CD4-positive, alpha-beta T cell treated with Interleukin-4 for 1 hour (primary cell): ENCODE measurements around the gene MIOS.
"Not testable (repeated sequence)": the region's sequence is repeated elsewhere in the genome, so short reads cannot be mapped to it uniquely, and the experiment has no call there.

Experiments
- DNase-seq, 2 donors: peaks; one replicate each; pipeline ENCODE4 v3.0.0-alpha.2; 2020 to 2022

MIOS gene

DNA sequence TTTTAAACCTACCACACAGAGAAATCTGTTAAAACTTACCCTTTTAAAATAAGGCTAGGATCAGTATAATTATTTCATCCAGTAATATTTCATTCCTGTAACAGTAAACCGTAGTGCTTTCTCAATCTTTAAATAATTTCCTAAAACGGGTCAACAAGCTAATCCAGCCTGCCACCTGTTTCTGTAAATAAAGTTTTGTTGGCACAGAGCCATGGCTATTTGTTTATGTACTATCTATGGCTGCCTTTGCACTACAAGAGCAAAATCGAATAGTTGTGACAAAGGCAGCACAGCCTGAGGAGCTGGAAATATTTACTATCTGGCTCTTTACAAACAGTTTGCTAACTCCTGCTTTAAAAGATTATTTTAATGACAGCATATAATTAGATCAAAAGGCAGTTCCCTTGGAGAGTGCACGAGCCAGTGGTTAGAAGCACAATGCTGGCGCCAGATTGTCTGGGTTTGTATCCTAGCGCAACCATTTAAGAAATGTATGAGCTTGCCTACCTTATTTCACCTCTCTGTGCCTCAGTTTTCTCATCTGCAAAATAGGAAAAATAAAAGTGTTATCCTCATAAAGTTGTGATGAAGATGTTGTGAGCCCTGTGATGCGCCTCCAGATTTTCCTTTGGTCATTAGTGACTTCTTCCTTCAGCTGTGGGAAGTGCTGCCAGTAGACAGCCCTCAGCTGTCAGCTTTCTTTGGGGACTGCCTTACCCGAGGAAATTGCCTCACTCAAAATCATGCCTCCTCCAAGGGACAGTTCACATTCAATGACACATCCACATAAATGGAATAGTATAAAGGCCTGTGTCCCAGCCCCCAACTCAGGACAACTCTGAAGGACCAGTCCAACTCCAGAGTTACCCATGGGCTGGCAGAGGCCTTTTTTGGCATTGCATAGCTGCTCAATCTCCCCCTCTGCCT lies 11.8 kb upstream of the MIOS start:
- no peak for DNase-seq

DNA sequence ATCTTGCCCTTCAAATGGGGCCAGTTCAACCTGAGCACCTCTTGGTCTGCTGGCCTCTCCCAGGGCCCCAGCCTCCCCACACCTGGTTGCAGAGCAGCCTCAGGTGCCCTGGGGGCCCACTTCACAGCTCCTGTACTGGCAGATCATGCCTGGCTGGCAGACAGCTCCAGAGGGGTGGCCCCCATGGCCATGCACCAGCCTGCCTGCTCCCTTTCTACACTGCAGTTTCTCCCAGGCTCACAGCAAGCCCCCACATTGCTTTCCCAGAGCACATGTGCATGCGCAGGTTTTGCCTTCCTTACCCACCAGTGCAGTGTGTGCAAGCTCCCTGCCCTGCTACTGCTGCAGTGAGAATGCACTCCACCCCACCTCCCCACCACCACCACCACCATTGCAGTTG lies 9.8 kb upstream of the MIOS start:
- DNase-seq: no peak

DNA sequence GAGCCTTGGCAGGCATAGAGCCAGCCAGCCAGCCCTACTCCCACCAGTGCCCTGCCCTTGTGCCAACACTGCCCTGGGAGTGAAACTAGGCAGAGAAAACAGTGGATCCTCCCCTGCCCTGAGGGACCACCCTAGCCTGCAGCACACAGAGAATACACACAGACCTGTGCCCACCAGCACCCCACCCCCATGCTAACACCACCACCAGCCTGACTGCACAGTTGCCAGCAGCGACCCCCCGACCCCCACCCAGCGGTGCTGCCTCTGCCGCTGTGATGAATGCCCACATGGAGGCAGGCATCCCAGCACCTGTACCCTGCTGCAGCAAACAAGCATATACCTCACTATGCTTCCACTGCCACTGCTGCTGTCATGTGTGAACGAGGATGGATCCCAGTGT lies 9.4 kb upstream of the MIOS start:
- DNase-seq: no peak

DNA sequence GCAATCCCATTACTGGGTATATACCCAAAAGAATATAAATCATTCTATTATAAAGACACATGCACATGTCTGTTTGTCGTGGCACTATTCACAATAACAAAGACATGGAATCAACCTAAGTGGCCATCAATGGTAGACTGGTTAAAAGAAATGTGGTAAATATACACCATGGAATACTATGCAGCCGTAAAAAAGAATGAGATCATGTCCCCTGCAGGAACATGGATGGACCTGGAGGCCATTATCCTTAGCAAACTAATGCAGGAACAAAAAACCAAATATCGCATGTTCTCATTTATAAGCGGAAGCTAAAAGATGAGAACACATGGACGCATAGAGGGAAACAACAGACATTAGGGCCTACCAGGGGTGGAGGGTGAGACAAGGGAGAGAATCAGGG lies 5.1 kb upstream of the MIOS start:
- DNase-seq: not testable (repeated sequence)

DNA sequence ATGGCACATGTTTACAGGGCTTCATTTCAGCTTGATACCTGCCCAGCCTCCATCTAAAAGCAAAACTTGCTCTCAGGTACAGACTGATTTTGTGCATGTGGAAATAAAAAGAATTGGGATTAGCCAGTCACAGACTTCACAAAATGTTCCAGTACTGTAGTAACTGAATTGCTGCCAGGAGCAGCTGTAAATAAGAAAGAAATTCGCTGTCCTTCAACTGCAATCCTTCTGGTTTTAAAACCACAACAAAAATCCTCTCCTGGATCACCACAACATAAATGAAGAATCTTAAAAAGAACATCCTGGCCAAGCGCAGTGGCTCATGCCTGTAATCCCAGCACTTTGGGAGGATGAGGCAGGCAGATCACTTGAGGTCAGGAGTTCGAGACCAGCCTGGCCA lies 3.9 kb upstream of the MIOS start:
- no peak for DNase-seq

DNA sequence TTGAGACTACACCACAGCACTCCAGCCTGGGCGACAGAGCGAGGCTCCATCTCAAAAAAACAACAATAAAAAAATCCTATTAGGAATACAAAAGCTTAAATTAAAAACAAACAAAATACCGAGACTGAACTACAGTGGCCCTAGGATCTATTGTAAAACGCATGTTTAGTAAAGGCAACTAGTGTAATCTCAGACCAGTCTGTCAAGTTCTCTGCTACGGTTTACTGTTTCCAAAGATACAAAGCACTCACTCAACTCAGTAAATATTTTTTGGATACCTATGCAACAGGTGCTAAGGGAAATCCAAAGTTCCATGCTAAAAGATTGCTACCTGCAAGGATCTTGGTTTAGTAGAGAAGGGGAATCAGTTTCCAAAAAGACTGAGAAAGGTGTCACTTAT lies 3.4 kb upstream of the MIOS start:
- no peak for DNase-seq

DNA sequence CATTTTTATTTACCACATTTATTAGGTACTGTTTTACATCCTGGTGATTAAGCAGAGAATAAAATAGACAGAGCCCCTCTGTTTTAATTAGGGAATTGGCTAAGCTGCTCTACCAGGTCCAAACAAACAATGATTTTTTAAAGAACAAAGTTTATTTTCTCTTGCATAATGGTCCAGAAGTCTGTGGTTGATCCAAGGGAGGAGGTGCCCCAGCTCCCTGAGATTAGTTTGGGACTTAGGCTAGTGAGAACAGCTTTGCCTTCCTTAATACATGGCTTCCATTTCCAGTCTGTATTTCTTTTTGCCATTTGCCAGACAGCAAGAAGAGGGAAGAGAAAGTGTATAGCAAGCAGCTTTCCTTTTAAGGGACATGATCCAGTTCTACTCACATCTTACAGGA lies 2.9 kb upstream of the MIOS start:
- no peak for DNase-seq

DNA sequence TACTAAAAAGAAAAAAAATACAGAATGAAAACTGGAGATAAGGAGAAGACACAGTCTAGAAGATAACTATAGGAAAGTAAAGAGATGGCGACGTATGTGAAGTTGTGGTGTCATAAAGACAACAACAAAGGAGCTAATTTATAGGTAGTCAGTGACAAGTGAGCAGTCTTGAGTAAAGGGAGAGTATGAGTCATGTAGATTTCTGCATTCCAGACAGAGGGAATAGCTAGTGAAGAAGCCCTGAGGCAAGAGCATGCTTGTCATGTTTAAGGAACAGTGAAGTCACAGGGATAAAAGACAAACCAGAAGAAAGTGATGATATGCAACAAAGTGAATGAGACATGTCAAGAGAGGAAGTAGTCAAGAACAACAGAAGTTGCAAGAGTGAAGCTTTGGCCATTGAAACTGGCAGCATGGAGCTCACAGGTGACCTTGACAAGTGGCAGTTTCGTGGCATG lies 2.3 kb upstream of the MIOS start:
- DNase-seq: no peak

DNA sequence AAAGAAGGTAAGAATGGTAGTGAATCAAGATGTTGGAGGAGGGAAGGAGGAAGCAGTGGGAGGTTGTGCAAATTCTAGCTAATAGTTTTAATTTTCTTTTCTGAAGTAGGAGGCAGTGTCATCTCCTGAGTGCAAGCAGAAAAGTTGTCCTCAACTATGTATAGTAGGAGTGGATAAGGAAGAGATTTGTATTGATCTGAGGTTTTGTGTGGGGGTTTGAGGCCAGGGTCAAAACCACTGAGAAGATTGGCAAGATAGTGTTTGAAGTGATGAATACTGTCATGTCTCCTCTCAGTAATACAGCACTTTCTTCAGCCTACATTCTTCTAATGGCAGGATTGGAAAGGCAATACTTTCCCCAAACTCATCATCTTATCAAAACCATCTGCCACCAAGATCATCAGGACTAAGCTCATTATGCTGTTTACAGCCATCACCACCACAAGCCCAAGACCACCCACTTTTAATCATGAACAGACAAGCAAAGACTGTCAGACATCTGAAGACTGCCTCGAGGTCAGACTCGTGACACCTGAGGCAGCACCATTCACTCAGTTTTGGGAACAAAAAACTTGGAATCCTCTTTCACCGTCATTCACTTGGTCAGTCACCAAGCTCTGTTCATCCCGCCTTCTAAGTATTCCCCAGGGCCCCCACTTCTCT lies 1.5 kb upstream of the MIOS start:
- no peak for DNase-seq

DNA sequence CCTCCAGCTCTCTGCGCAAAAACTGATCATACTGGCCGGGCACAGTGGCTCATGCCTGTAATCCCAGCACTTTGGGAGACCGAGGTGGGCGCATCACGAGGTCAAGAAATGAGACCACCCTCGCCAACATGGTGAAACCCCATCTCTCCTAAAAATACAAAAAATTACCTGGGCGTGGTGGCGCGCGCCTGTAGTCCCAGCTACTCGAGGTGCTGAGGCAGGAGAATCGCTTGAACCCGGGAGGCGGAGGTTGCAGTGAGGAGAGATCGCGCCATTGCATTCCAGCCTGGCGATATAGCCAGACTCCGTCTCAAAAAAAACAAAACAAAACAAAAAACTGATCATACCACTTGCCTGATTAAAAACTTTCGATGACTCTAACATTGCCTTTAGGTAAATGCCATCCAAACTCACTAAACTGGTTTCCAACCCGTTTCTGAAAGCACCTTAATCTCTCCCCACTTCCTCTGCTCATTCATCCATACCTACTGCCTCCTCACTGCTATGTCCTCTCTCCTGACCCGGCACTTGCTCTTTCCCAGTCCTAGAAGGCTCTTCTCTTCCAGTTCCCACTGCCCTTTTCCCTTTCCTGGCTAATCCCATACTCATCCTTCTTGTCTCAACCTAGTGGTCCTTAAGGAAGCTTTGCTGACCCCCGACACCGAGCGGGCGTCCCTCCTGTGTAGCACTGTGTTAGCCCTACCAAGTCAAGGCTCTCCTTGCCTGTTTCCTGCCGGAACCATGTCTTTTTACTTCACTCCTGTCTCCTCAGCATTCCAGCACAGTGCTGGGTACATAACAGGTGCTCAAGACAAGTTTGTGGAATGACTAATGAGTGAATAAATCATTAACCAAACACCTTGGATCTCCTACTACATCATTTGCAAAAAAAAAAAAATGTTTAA lies 686 bp upstream of the MIOS start:
- no peak for DNase-seq

DNA sequence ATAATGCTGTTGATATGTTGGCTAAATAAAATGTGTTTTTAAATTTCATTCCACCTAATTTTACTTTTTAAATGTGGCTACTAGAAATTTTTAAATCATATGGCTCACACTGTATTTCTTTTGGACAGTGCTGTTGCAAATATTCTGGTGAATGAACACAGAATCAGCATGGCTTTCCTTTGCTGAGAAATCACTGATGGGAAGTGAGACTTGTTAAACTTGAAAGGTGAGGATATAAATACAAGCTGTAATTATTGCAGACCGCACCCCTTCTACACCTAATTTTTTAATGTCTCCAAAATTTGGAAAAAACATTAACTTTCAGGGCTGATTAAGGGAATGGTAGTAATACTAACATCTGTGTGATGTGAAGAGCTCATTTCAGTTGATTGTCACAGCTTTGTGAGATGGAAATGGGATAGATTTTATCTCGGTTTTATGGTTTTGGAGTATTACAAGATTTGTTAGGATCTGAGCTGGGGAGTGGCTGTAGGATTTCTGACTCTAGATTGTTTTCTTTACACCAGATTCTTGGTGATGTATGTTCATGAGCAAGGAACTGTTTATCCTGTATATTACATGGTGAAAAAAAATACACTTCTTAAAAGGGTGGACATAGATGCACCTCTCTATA lies 1.3 kb downstream of the MIOS start:
- no peak for DNase-seq

DNA sequence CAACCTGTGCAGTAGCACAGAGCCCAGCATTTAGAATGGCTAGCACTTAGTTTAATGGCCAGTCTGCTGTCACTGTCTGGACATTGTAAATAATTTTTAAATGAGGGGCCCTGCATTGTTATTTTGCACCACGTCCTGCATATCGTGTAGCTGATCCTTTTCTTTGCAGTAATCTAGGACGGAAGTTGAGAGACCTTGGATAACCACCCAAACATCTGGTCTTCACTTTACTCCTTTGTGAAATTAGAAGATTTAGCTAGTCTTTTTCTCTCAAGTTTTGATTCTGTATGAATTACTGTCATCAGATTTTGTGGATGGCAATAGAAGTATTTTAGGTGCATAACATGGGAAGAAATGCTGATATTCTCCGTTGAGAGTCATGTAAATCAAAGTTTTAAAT lies 1.9 kb downstream of the MIOS start:
- DNase-seq: no peak

DNA sequence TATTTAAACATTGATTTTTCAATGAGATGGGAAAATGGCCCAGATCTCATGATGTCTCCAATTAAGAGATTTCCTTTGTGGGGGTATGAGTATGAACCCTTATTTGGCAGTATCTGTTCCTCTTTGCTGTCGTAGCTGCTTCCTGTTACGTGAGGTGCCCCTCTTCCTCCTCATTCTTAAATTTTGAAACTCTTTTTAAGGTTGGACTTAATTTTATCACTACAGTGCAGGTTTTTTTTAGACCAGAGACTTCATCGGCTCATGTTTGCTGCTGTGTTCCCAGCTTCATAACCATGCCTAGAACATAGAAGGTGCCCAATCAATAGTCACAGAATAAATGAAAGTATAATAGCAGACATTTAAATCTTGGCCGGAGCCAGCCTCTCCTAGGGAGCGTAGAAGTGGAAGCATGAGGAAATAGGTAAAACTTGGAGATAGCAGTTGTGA lies 2.4 kb downstream of the MIOS start:
- DNase-seq: peak; percentile 56 to 61

DNA sequence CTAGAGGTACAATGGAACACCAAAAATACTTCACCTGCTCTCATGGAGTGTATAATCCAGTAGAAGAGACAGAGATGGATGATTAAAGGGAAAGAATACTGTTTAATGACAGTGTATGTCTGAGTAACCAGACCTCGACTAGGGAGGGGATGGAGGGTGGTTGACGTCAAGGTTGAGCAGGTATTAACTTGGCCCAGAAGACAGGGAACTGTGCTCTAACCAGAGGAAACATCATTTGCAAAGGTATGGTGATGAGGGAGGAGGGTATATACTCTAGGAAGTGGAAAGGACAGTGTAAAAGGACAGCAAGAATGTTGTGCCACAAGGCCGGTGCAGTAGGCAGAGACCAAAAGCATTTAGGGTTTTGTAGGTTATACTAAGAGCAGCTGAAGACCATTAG lies 2.9 kb downstream of the MIOS start:
- DNase-seq: no peak

DNA sequence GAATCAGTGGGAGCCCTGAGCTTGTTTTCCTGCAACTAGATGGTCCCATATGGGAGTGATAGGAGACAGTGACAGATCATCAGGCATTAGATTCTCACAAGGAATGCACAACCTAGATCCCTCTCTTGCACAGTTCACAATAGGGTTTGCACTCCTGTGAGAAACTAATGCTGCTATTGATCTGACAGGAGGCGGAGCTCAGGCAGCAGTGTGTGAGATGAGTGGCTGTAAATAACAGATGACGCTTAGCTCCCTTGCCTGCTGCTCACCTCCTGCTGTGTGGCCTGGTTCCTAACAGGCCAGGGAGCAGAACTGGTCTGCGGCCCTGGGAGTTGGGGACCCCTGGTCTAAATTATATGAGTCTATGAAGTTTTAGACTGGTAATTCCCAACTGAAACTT lies 3.9 kb downstream of the MIOS start:
- no peak for DNase-seq

DNA sequence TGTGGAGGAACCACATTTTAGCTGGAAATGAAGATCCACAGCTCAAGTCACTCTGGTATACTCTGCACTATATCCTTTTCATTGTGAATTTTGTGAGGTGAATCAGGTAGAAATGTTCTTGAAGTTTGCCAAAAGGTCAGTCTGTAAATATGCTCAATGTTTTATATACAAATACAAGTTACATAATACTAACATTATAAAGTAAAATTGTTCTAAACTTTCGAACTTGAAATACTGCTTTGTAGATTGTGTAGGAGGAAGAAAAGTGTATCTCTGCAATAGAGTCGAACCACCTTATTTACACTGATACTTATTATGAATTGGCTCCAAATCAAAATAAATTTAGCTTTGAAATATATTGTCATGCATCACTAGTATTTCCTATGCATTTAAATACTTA lies 7.0 kb downstream of the MIOS start:
- DNase-seq: no peak

DNA sequence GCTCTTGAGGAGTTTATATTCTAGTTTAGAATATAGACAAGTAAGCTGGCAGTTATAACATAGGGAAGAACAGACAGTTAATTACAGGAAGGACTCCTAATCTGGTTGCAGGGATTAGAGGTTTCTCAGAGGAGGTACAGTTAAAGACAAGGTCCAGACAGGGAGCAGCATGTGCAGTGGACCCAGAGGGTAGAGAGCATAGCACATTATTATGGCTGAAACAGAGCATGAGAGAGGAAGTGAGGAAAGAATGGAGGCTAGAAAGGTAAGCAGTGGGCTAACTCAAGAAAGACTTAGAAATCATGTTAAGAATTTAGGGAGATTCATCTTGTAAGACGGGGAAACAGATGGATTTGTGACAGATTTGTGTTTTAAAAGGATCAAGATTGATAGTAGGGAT lies 9.7 kb downstream of the MIOS start:
- no peak for DNase-seq

DNA sequence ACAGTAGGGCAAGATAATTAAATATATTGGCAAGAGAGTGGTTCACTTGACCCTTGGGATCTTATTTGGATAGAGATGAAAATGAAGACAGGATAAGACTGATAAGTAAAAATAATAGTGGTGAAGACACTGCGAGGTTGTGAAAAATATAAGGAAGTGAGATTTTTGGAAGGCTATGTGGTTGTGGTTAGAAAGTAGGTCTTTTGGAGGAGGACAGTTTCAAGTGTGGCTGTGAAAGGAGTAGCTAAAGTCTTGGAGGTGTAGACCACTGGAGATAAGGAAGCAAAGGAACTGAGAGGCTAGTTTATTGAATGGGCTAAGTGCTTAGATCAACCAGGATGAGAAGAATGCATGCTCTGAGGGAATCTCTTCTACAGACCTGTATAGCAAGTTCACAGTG lies 11.2 kb downstream of the MIOS start:
- no peak for DNase-seq

DNA sequence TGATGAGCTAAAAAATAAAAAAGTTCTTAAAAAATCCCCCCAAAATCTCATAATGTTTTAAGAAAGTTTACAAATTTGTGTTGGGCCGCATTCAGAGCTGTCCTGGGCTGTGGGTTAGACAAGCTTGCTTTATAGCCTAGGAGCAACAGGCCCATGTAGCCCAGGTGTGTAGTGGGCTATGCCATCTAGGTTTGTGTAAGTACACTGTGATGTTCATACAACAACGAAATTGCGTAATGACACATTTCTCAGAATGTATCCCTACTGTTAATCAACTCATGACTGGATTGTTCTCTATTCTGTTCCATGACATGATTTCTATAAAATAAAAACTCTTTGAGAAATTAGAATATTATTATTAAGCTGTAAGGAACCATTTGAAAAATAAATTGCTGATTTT lies 13.0 kb downstream of the MIOS start:
- no peak for DNase-seq

DNA sequence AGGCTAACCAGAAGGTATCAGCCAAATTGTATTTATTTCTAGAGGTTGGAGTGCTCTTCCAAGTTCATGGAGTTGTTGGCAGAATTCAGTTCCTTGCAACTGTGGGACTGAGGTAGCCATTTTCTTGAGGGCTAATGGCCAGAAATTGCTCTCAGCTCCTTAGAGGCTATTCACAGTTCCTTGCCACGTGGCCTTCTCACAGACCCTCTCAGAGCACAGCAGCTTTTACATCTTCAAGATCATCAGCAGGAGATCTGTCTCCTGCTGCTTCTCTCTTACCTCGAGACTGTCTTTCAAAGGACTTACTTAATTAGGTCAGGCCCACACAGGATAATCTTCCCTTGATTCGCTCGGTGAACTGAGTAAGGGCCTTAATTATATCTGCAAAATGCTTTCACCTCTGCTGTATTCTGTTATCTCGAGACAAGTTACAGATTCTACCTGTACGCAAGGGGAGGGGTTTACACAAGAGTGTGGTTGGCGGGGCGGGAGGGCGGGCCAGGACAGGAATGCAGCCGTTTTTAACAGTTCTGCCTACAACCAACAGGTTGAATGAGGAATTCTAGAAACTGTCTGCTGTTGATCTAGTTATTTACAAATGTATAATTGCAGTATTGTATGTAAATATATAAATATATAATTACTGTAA lies 15.0 kb downstream of the MIOS start:
- no peak for DNase-seq

DNA sequence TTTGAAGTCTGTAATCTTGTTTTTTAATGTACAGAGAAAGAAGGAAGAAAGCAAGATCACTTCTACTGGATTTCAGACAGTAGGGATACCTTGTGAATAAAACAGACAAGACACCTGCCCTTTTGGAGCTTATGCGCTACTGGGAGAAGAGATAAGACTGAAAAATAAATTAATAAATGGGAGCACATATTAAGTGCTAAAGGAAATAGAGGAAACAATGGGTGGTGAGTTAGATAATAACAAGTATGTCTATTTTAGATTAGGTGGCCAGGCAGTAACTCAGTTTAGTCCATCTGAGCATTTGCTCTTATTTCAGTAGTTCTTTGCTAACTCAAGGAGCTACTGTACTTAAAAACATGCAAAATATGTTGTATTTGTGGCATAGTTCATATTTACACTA lies 15.9 kb downstream of the MIOS start:
- no peak for DNase-seq

DNA sequence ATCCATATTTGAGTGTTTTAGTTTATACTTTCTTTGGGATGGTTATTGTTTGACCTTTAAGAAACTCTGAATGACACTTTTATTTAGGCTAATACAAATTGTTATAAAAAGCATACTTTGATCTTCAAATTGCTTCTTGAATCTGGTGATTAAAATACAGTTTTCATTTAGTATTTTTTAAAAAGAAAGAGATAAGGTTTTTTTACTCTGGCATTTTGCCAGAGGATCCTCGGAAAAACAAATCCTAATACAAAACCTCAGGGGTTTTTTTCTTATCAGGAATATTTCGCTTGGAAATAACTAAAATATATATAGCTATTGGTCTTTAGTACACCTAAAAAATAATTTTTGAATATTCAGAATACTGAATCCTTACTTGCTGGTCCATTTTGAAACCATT lies 17.0 kb downstream of the MIOS start:
- DNase-seq: no peak
